HCT116 (cell line): Measurements from ENCODE around the gene ZC3H7A. TPM values are rescaled to one million over a fixed set of nuclear protein-coding genes. Genes with fewer than 3 reads are reported as not detected.

Experiments used
- ATAC-seq: fragments of 200-7000 bp; cut with Tn5 transposase; 2 replicates; pipeline ENCODE4 v1.9.1; 2020; ENCODE audit warnings: mild to moderate bottlenecking, moderate library complexity
- BruUV-seq: library from RNA; stranded (reverse); fragments of 400-500 nt; replicated peaks from 2 replicates; lab custom pipeline; 2021; lab: Mats Ljungman, UMichigan
- CTCF ChIA-PET: fragments of 300-600 bp; sonication (Branson Sonifier 250); formaldehyde crosslinking; loops from one replicate; lab custom pipeline; 2021; ENCODE audit warnings: antibody characterized with exemption; lab: Charles Lee
- POLR2A ChIA-PET: fragments of 300-600, 350-600 bp; sonication (Branson Sonifier 250); formaldehyde crosslinking; loops from one replicate; lab custom pipeline; 2021; ENCODE audit warnings: antibody characterized with exemption; lab: Charles Lee
- RAD21 ChIA-PET, 2 experiments: fragments of 300-600 bp; sonication (Branson Sonifier 250); formaldehyde crosslinking; loops; one replicate each; lab custom pipeline; 2023; ENCODE audit warnings: low total read pairs in 2 of 2; ENCODE audit not compliant: uncharacterized antibody in 2 of 2, unreplicated experiment in 2 of 2, low non-redundant PET in 1 of 2; lab: Charles Lee
- DNase-seq: peaks from one replicate; pipeline ENCODE4 v3.0.0-alpha.2; 2010; ENCODE audit warnings: low read depth, low spot score
- H2AFZ ChIP-seq: fragments of 200-600 bp; shearing (Covaris generic), sonication (generic); 2 replicates; pipeline ENCODE4 v1.6.1; 2017; ENCODE audit warnings: low read depth, mixed run types, mixed read lengths, antibody characterized with exemption, low read length; ENCODE audit not compliant: poor library complexity, severe bottlenecking
- H3K27ac ChIP-seq: 2 replicates; pipeline ENCODE4 v1.5.1; 2012; ENCODE audit warnings: low read depth, low read length
- H3K27me3 ChIP-seq: fragments of 200-600 bp; sonication (generic); 2 replicates; pipeline ENCODE4 v1.6.1; 2016; ENCODE audit warnings: mixed run types, low read length, mixed read lengths; ENCODE audit not compliant: insufficient read depth
- H3K36me3 ChIP-seq, 2 experiments: fragments of 200-500 bp in 1 of 2; fragments of 200-600 bp in 1 of 2; sonication (Bioruptor generic) in 1 of 2; sonication (generic) in 1 of 2; 2 replicates each; pipeline versions ENCODE4 v1.5.1 to v1.6.1; 2014 to 2016; ENCODE audit warnings: low read length in 2 of 2, inconsistent platforms in 1 of 2, mixed read lengths in 1 of 2, mixed run types in 1 of 2; ENCODE audit not compliant: insufficient read depth in 2 of 2, control insufficient read depth in 1 of 2
- H3K4me1 ChIP-seq, 2 experiments: fragments of 200-600 bp in 1 of 2; sonication (generic) in 1 of 2; 2 replicates each; pipeline versions ENCODE4 v1.5.1 to v1.6.1; 2012 to 2017; ENCODE audit warnings: low read length in 2 of 2, inconsistent platforms in 1 of 2, mild to moderate bottlenecking in 1 of 2, mixed read lengths in 1 of 2, mixed run types in 1 of 2, moderate library complexity in 1 of 2; ENCODE audit not compliant: insufficient read depth in 2 of 2, control insufficient read depth in 1 of 2
- H3K4me2 ChIP-seq: fragments of 200-600 bp; sonication (generic); 2 replicates; pipeline ENCODE4 v1.6.1; 2017; ENCODE audit warnings: mixed run types, low read length, mixed read lengths
- H3K4me3 ChIP-seq, 2 experiments: fragments of 200-600 bp in 1 of 2; sonication (generic) in 1 of 2; replicated peaks in 1 of 2; 2 replicates each; pipeline ENCODE4 v1.5.1; 2011 to 2016; ENCODE audit warnings: low read length in 2 of 2, control low read depth in 1 of 2, low read depth in 1 of 2, mild to moderate bottlenecking in 1 of 2, mixed read lengths in 1 of 2, mixed run types in 1 of 2
- H3K79me2 ChIP-seq: fragments of 200-600 bp; sonication (generic); 2 replicates; pipeline ENCODE4 v1.6.1; 2017; ENCODE audit warnings: mild to moderate bottlenecking, mixed run types, low read length, moderate library complexity, mixed read lengths; ENCODE audit not compliant: insufficient read depth
- H3K9ac ChIP-seq: fragments of 200-600 bp; sonication (generic); 2 replicates; pipeline ENCODE4 v1.6.1; 2016; ENCODE audit warnings: low read length, mixed read lengths
- H3K9me2 ChIP-seq: fragments of 200-600 bp; sonication (generic), shearing (Covaris generic); 2 replicates; pipeline ENCODE4 v1.6.1; 2017; ENCODE audit warnings: mixed run types, mild to moderate bottlenecking, moderate library complexity; ENCODE audit not compliant: insufficient read depth
- H3K9me3 ChIP-seq, 2 experiments: fragments of 200-500 bp in 1 of 2; fragments of 200-600 bp in 1 of 2; sonication (Bioruptor generic) in 1 of 2; sonication (generic) in 1 of 2; 2 replicates each; pipeline ENCODE4 v1.6.1; 2014 to 2017; ENCODE audit warnings: low read length in 2 of 2, mixed read lengths in 2 of 2, inconsistent platforms in 1 of 2, low read depth in 1 of 2, mild to moderate bottlenecking in 1 of 2, mixed run types in 1 of 2, moderate library complexity in 1 of 2; ENCODE audit not compliant: control insufficient read depth in 1 of 2, insufficient read depth in 1 of 2
- H4K20me1 ChIP-seq: fragments of 200-600 bp; sonication (generic), shearing (Covaris generic); 2 replicates; pipeline ENCODE4 v1.6.1; 2017; ENCODE audit warnings: mixed run types, mild to moderate bottlenecking, moderate library complexity; ENCODE audit not compliant: insufficient read depth
- EGR1 ChIP-seq: IDR thresholded peaks from 2 replicates; pipeline ENCODE4 v1.6.1; 2012; ENCODE audit warnings: low read depth
- FOSL1 ChIP-seq: IDR thresholded peaks from 2 replicates; pipeline ENCODE4 v1.6.1; 2012; ENCODE audit warnings: low read depth
- MAX ChIP-seq: IDR thresholded peaks from 2 replicates; pipeline ENCODE4 v1.6.1; 2012
- RAD21 ChIP-seq: IDR thresholded peaks from 2 replicates; pipeline ENCODE4 v1.6.1; 2012; ENCODE audit warnings: low read depth, mild to moderate bottlenecking
- REST ChIP-seq: IDR thresholded peaks from 2 replicates; pipeline ENCODE4 v1.6.1; 2012; ENCODE audit warnings: low read depth
- YY1 ChIP-seq: IDR thresholded peaks from 2 replicates; pipeline ENCODE4 v1.6.1; 2011; ENCODE audit warnings: low read length, low read depth, moderate library complexity, mild to moderate bottlenecking; ENCODE audit not compliant: insufficient replicate concordance; ENCODE audit errors: extremely low read depth
- ZBTB33 ChIP-seq: IDR thresholded peaks from 2 replicates; pipeline ENCODE4 v1.6.1; 2011; ENCODE audit warnings: mild to moderate bottlenecking, low read length, moderate library complexity; ENCODE audit not compliant: insufficient replicate concordance; ENCODE audit errors: extremely low read depth
- ZFX ChIP-seq: fragments of 450-650 bp; IDR thresholded peaks from 2 replicates; pipeline ENCODE4 v1.6.1; 2017
- intact Hi-C: fragments of 100-400 bp; cut with micrococcal nuclease; formaldehyde crosslinking; loops from 2 replicates; pipeline ENCODE4 v1.10.0; 2022
- total RNA-seq: library from RNA; stranded (reverse); gene quantifications from one replicate; pipeline ENCODE4 v1.2.1, GENCODE V29; 2021; ENCODE audit not compliant: unreplicated experiment

ZC3H7A gene
- total RNA-seq, 1 experiment from 2014 or later, result 33.4 TPM

DNA sequence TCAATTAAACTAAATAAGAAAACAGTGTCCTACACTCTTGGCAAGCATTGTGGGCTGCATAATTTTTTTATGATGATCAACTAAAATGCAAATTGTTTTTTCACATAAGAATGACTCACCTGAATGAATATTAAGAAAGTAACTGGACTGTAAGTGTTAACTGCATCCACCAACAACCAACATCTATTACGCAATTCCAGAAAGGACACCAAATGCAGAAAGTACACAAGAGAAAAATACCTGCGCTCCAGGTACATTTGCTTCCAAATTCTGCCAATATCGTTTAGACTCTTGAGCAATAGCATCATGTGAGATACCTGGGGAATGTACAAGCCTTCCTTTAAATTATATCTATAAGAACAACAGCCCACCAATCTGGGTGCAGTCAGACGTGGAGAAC lies 34.6 kb downstream of the ZC3H7A start:
- ATAC-seq, result no peak
- no peaks in the 10 kb centered on the region for H3K79me2 ChIP-seq
- H4K20me1 ChIP-seq, result no peaks in the 10 kb centered on the region
- peaks cover 0 to 4% of the 10 kb centered on the region in 2 experiments; a peak in 1 of 4 replicates for H3K4me1 ChIP-seq
- no TSS peak for BruUV-seq
- intact Hi-C loops, result no loop called here
- no peak for DNase-seq
- ChIA-PET CTCF (no interaction called here), RAD21 (no interaction called here), POLR2A (interaction anchor here (1.2 kb wide), 1 partner anchor 20 kb away, joined by 4 read pairs; the partner anchor contains the start of gene TXNDC11)
- no peaks in the 10 kb centered on the region for H3K9me3 ChIP-seq
- no peak overlapping the region for H3K9ac ChIP-seq
- H3K27me3 ChIP-seq, result no peaks in the 10 kb centered on the region
- no peak overlapping the region for H2AFZ ChIP-seq
- no peaks in the 10 kb centered on the region for H3K9me2 ChIP-seq
- no peak overlapping the region for H3K27ac ChIP-seq
- H3K4me3 ChIP-seq, result no peak overlapping the region
- H3K36me3 ChIP-seq, result peaks cover 27 to 33% of the 10 kb centered on the region in 2 experiments; a peak in 3 of 4 replicates
- TF ChIP-seq FOSL1 (no peak), EGR1 (no peak), RAD21 (no peak), YY1 (no peak), ZBTB33 (no peak), MAX (no peak), REST (no peak), ZFX (no peak)
- no peak overlapping the region for H3K4me2 ChIP-seq
